H9 (cell line): ENCODE results near the gene MFGE8. TPM values are rescaled to one million over a fixed set of nuclear protein-coding genes. Genes with fewer than 3 reads are reported as not detected.
A peak's percentile ranks its signal among the peaks of the same experiment; 100 is the strongest.

Experiments
- DNase-seq: peaks from one replicate; pipeline ENCODE4 v3.0.0-alpha.2; 2017
- H2AFZ ChIP-seq: one replicate; pipeline ENCODE4 v1.6.1; 2013; ENCODE audit warnings: mild to moderate bottlenecking, low read length, control low read depth, moderate library complexity
- H2AK5ac ChIP-seq: 2 replicates; pipeline ENCODE4 v1.6.1; 2013; ENCODE audit warnings: low read length, control low read depth, mixed read lengths; ENCODE audit not compliant: insufficient read length
- H2BK120ac ChIP-seq: one replicate; pipeline ENCODE4 v1.6.1; 2013; ENCODE audit warnings: low read depth, mild to moderate bottlenecking, low read length, control low read depth, inconsistent platforms; ENCODE audit not compliant: poor library complexity, severe bottlenecking
- H2BK12ac ChIP-seq: 2 replicates; pipeline ENCODE4 v1.6.1; 2013; ENCODE audit warnings: low read length, control low read depth, mixed read lengths, low read depth; ENCODE audit not compliant: insufficient read length
- H2BK15ac ChIP-seq: 2 replicates; pipeline ENCODE4 v1.6.1; 2013; ENCODE audit warnings: low read depth, low read length, control low read depth
- H2BK20ac ChIP-seq: one replicate; pipeline ENCODE4 v1.6.1; 2013; ENCODE audit warnings: low read depth, mild to moderate bottlenecking, low read length, control low read depth, inconsistent platforms; ENCODE audit not compliant: poor library complexity, severe bottlenecking
- H2BK5ac ChIP-seq: 2 replicates; pipeline ENCODE4 v1.6.1; 2013; ENCODE audit warnings: low read length, control low read depth, mixed read lengths; ENCODE audit not compliant: insufficient read length
- H3K14ac ChIP-seq: 2 replicates; pipeline ENCODE4 v1.6.1; 2013; ENCODE audit warnings: low read length, control low read depth; ENCODE audit not compliant: insufficient read depth
- H3K18ac ChIP-seq: 2 replicates; pipeline ENCODE4 v1.6.1; 2013; ENCODE audit warnings: low read depth, mild to moderate bottlenecking, mixed read lengths, low read length, control low read depth; ENCODE audit not compliant: insufficient read length
- H3K23ac ChIP-seq: 2 replicates; pipeline ENCODE4 v1.6.1; 2013; ENCODE audit warnings: low read length, control low read depth, mixed read lengths, low read depth; ENCODE audit not compliant: insufficient read length
- H3K23me2 ChIP-seq: 2 replicates; pipeline ENCODE4 v1.6.1; 2013; ENCODE audit warnings: low read depth, mild to moderate bottlenecking, mixed read lengths, low read length, control low read depth; ENCODE audit not compliant: insufficient read length, poor library complexity, severe bottlenecking
- H3K27ac ChIP-seq: 2 replicates; pipeline ENCODE4 v1.5.1; 2013; ENCODE audit warnings: low read length, control low read depth, mixed read lengths, low read depth; ENCODE audit not compliant: insufficient read length
- H3K27me3 ChIP-seq: 2 replicates; pipeline ENCODE4 v1.6.1; 2013; ENCODE audit warnings: low read length, control low read depth, inconsistent platforms; ENCODE audit not compliant: insufficient read depth
- H3K4ac ChIP-seq: 2 replicates; pipeline ENCODE4 v1.6.1; 2013; ENCODE audit warnings: low read depth, mild to moderate bottlenecking, control low read depth, inconsistent platforms, low read length, moderate library complexity
- H3K4me1 ChIP-seq: 2 replicates; pipeline ENCODE4 v1.6.1; 2013; ENCODE audit warnings: low read length, control low read depth, inconsistent platforms; ENCODE audit not compliant: insufficient read depth
- H3K4me2 ChIP-seq: 2 replicates; pipeline ENCODE4 v1.6.1; 2013; ENCODE audit warnings: low read length, control low read depth, mixed read lengths; ENCODE audit not compliant: insufficient read length, insufficient read depth
- H3K56ac ChIP-seq: 2 replicates; pipeline ENCODE4 v1.6.1; 2013; ENCODE audit warnings: low read depth, mild to moderate bottlenecking, mixed read lengths, low read length, control low read depth; ENCODE audit not compliant: insufficient read length
- H3K79me1 ChIP-seq: 2 replicates; pipeline ENCODE4 v1.6.1; 2013; ENCODE audit warnings: low read depth, mild to moderate bottlenecking, moderate library complexity, low read length, control low read depth, inconsistent platforms; ENCODE audit not compliant: insufficient read depth, poor library complexity, severe bottlenecking
- H3K79me2 ChIP-seq: 2 replicates; pipeline ENCODE4 v1.6.1; 2013; ENCODE audit warnings: low read length, control low read depth, inconsistent platforms; ENCODE audit not compliant: insufficient read depth
- H3K9ac ChIP-seq: 2 replicates; pipeline ENCODE4 v1.6.1; 2013; ENCODE audit warnings: low read length, control low read depth, mixed read lengths; ENCODE audit not compliant: insufficient read length; ENCODE audit errors: extremely low read depth
- H3K9me3 ChIP-seq: one replicate; pipeline ENCODE4 v1.6.1; 2013; ENCODE audit warnings: low read depth, low read length, inconsistent platforms; ENCODE audit not compliant: control insufficient read depth
- H3T11ph ChIP-seq: one replicate; pipeline ENCODE4 v1.6.1; 2013; ENCODE audit warnings: mild to moderate bottlenecking, low read length, control low read depth, inconsistent platforms
- H4K20me1 ChIP-seq: one replicate; pipeline ENCODE4 v1.6.1; 2013; ENCODE audit not compliant: control insufficient read depth, insufficient read length, insufficient read depth
- H4K5ac ChIP-seq: 2 replicates; pipeline ENCODE4 v1.6.1; 2013; ENCODE audit warnings: low read depth, mild to moderate bottlenecking, mixed read lengths, low read length, control low read depth; ENCODE audit not compliant: insufficient read length
- H4K8ac ChIP-seq: replicated peaks from 2 replicates; pipeline ENCODE4 v1.6.1; 2013; ENCODE audit warnings: low read length, control low read depth, mixed read lengths, low read depth; ENCODE audit not compliant: insufficient read length
- H4K91ac ChIP-seq: 2 replicates; pipeline ENCODE4 v1.6.1; 2013; ENCODE audit warnings: low read depth, mild to moderate bottlenecking, moderate library complexity, mixed read lengths, low read length, control low read depth; ENCODE audit not compliant: insufficient read length
- H3K27ac Mint-ChIP-seq, 3 experiments: 2 replicates in 2 of 3; 3 replicates in 1 of 3; pipeline ENCODE4 v1.8.0; 2020 to 2021; ENCODE audit warnings: mixed read lengths in 3 of 3, mild to moderate bottlenecking in 1 of 3, moderate library complexity in 1 of 3
- H3K27me3 Mint-ChIP-seq: 2 replicates; pipeline ENCODE4 v1.8.0; 2021; ENCODE audit warnings: low read depth, mild to moderate bottlenecking, moderate library complexity, mixed read lengths
- H3K36me3 Mint-ChIP-seq, 3 experiments: 2 replicates in 2 of 3; 3 replicates in 1 of 3; pipeline ENCODE4 v1.8.0; 2020 to 2021; ENCODE audit warnings: low read depth in 3 of 3, mixed read lengths in 3 of 3; ENCODE audit not compliant: insufficient read depth in 1 of 3
- H3K4me1 Mint-ChIP-seq, 2 experiments: 2 replicates each; pipeline ENCODE4 v1.8.0; 2020; ENCODE audit warnings: mixed read lengths in 2 of 2
- H3K4me3 Mint-ChIP-seq, 2 experiments: 2 replicates in 1 of 2; 3 replicates in 1 of 2; pipeline ENCODE4 v1.8.0; 2020 to 2021; ENCODE audit warnings: mild to moderate bottlenecking in 2 of 2, mixed read lengths in 2 of 2, moderate library complexity in 1 of 2
- H3K9me3 Mint-ChIP-seq, 2 experiments: 2 replicates in 1 of 2; 3 replicates in 1 of 2; pipeline ENCODE4 v1.8.0; 2020; ENCODE audit warnings: mild to moderate bottlenecking in 2 of 2, mixed read lengths in 2 of 2, moderate library complexity in 1 of 2
- whole genome bisulfite sequencing: extraction: QIAGEN DNeasy Blood & Tissue Kit; methylation state at CpG from one replicate; pipeline ENCODE4 v1.1.7; 2013; ENCODE audit warnings: missing lambda C conversion rate, low lambda C conversion rate, mixed read lengths; ENCODE audit not compliant: insufficient read length; ENCODE audit errors: extremely low coverage; 5-methylcytosine and 5-hydroxymethylcytosine counted together
- total RNA-seq: library from RNA; stranded (reverse); gene quantifications from 2 replicates; pipeline ENCODE4 v1.2.1, GENCODE V29; 2021
- TF ChIP-seq, protein P1 (sequence below): fragments of 200-600 bp; sonication (generic); conservative IDR thresholded peaks from 3 replicates; pipeline ENCODE4 v1.8.0; 2021; ENCODE audit warnings: antibody characterized with exemption, mild to moderate bottlenecking

The MFGE8 gene
- total RNA-seq, 1 experiment from 2014 or later, result 653 TPM

DNA sequence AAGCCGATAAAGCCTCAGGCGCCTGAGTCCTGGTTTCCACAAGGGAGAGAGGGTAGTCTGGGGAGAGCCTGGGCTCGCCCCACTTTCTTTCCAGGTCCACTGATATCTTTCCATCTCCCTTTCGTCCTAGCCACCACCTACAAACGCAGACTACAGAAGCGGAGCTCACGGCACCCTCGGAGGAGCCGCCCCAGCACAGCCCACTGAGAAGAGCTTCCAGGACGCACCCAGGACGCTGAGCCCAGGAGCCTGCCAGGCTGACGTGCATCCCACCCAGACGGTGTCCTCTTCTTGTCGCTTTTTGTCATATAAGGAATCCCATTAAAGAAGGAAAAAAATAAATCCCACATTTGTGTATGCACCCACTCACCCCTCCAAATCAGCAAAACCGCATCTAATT is 38.9 kb downstream of the MFGE8 start:
- Histone ChIP-seq H3K23ac (no peak overlapping the region), H2BK5ac (no peak overlapping the region), H3K4me1 (no peaks in the 10 kb centered on the region; the same call in 1 of the 2 replicates), H2AK5ac (no peak overlapping the region), H3T11ph (no peak overlapping the region), H3K27ac (no peak overlapping the region), H3K23me2 (no peaks in the 10 kb centered on the region), H2AFZ (no peak overlapping the region), H3K14ac (no peak overlapping the region), H3K27me3 (no peaks in the 10 kb centered on the region), H3K56ac (no peak overlapping the region), H2BK120ac (no peak overlapping the region), H4K91ac (no peak overlapping the region), H3K79me2 (no peaks in the 10 kb centered on the region), H3K18ac (no peak overlapping the region), H4K8ac (no peak overlapping the region), H3K4ac (no peak overlapping the region), H3K4me2 (no peak overlapping the region), H3K79me1 (no peaks in the 10 kb centered on the region), H2BK15ac (no peak overlapping the region), H2BK12ac (no peak overlapping the region), H2BK20ac (no peak overlapping the region), H4K5ac (no peak overlapping the region), H3K9me3 (no peaks in the 10 kb centered on the region), H3K9ac (no peak overlapping the region), H4K20me1 (peaks cover 2% of the 10 kb centered on the region)
- Mint-ChIP-seq H3K4me3 (no peak overlapping the region), H3K27me3 (peaks cover 12% of the 10 kb centered on the region), H3K36me3 (peaks cover 13 to 29% (median 15%) of the 10 kb centered on the region in 3 experiments; a peak in 6 of 7 replicates), H3K9me3 (peaks cover 0 to 6% of the 10 kb centered on the region in 2 experiments; a peak in 3 of 5 replicates), H3K4me1 (peaks cover 9 to 12% of the 10 kb centered on the region in 2 experiments), H3K27ac (peak overlapping the region in 2 of 3 experiments; percentile 53 to 91; a peak in 3 of 7 replicates)
- DNase-seq, result no peak
- WGBS, result no CpG with 5 or more reads among the region's 15 CpGs
- TF ChIP-seq, protein P1, sequence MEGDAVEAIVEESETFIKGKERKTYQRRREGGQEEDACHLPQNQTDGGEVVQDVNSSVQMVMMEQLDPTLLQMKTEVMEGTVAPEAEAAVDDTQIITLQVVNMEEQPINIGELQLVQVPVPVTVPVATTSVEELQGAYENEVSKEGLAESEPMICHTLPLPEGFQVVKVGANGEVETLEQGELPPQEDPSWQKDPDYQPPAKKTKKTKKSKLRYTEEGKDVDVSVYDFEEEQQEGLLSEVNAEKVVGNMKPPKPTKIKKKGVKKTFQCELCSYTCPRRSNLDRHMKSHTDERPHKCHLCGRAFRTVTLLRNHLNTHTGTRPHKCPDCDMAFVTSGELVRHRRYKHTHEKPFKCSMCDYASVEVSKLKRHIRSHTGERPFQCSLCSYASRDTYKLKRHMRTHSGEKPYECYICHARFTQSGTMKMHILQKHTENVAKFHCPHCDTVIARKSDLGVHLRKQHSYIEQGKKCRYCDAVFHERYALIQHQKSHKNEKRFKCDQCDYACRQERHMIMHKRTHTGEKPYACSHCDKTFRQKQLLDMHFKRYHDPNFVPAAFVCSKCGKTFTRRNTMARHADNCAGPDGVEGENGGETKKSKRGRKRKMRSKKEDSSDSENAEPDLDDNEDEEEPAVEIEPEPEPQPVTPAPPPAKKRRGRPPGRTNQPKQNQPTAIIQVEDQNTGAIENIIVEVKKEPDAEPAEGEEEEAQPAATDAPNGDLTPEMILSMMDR, result no peak
